CD14-positive monocyte (primary cell): ENCODE results near the gene PRICKLE4. TPM values are rescaled to one million over a fixed set of nuclear protein-coding genes. Genes with fewer than 3 reads are reported as not detected.
A peak's percentile ranks its signal among the peaks of the same experiment; 100 is the strongest.

Experiments used
- DNase-seq, 3 donors: peaks; one replicate each; pipeline ENCODE4 v3.0.0-alpha.2; 2011 to 2022
- H2AFZ ChIP-seq: 2 replicates; pipeline ENCODE4 v1.6.0; 2012; ENCODE audit warnings: mild to moderate bottlenecking, low read depth, low read length, inconsistent platforms; ENCODE audit not compliant: insufficient read depth, poor library complexity, severe bottlenecking
- H3K27ac ChIP-seq, 2 donors: 1 replicate in 1 of 2; 2 replicates in 1 of 2; pipeline ENCODE4 v1.5.1; 2012 to 2013; ENCODE audit warnings: low read length in 2 of 2, control low read depth in 1 of 2, inconsistent platforms in 1 of 2, low read depth in 1 of 2, mild to moderate bottlenecking in 1 of 2
- H3K27me3 ChIP-seq, 2 donors: one replicate each; pipeline versions ENCODE4 v1.6.0 to v1.6.1; 2011 to 2013; ENCODE audit warnings: low read length in 2 of 2; ENCODE audit not compliant: control insufficient read depth in 2 of 2, insufficient read depth in 2 of 2
- H3K36me3 ChIP-seq, 2 donors: replicated peaks in 1 of 2; 1 replicate in 1 of 2; 2 replicates in 1 of 2; pipeline versions ENCODE4 v1.5.1 to v1.6.1; 2012 to 2013; ENCODE audit warnings: low read length in 2 of 2, control low read depth in 1 of 2, inconsistent platforms in 1 of 2, mild to moderate bottlenecking in 1 of 2; ENCODE audit not compliant: insufficient read depth in 2 of 2, control insufficient read depth in 1 of 2
- H3K4me1 ChIP-seq, 2 donors: 1 replicate in 1 of 2; 2 replicates in 1 of 2; pipeline versions ENCODE4 v1.5.1 to v1.6.1; 2012 to 2013; ENCODE audit warnings: low read length in 2 of 2, control low read depth in 1 of 2, inconsistent platforms in 1 of 2, mild to moderate bottlenecking in 1 of 2, moderate library complexity in 1 of 2; ENCODE audit not compliant: insufficient read depth in 2 of 2, control insufficient read depth in 1 of 2
- H3K4me2 ChIP-seq: replicated peaks from 2 replicates; pipeline ENCODE3; 2012; ENCODE audit warnings: low read length, moderate library complexity, mild to moderate bottlenecking; ENCODE audit not compliant: poor library complexity, severe bottlenecking; ENCODE audit errors: extremely low read depth
- H3K4me3 ChIP-seq, 3 experiments: fragments of 200-600 bp in 1 of 3; sonication (generic) in 1 of 3; replicated peaks in 1 of 3; 1 replicate in 2 of 3; 2 replicates in 1 of 3; pipeline ENCODE4 v1.5.1; 2011 to 2013; ENCODE audit warnings: low read length in 3 of 3, mild to moderate bottlenecking in 3 of 3, control low read depth in 2 of 3, low read depth in 2 of 3, inconsistent platforms in 1 of 3, moderate library complexity in 1 of 3
- H3K79me2 ChIP-seq: 2 replicates; pipeline ENCODE4 v1.6.0; 2012; ENCODE audit warnings: mild to moderate bottlenecking, control low read depth, inconsistent platforms, low read length, moderate library complexity; ENCODE audit not compliant: insufficient read depth
- H3K9ac ChIP-seq: 2 replicates; pipeline ENCODE4 v1.6.0; 2017; ENCODE audit warnings: low read length, mild to moderate bottlenecking; ENCODE audit not compliant: insufficient read depth, poor library complexity, severe bottlenecking
- H3K9me3 ChIP-seq, 2 donors: replicated peaks in 1 of 2; 1 replicate in 1 of 2; 2 replicates in 1 of 2; pipeline versions ENCODE4 v1.5.1 to v1.6.1; 2012 to 2013; ENCODE audit warnings: low read length in 2 of 2, control low read depth in 1 of 2; ENCODE audit not compliant: control insufficient read depth in 1 of 2, insufficient read depth in 1 of 2
- H4K20me1 ChIP-seq: 2 replicates; pipeline ENCODE4 v1.6.0; 2012; ENCODE audit warnings: mild to moderate bottlenecking, low read length, control low read depth, moderate library complexity; ENCODE audit not compliant: insufficient read depth
- H3K27ac Mint-ChIP-seq, 7 donors: one replicate each; pipeline ENCODE4 v1.8.0; 2020; ENCODE audit warnings: mild to moderate bottlenecking in 7 of 7, mixed read lengths in 7 of 7, moderate library complexity in 6 of 7, inconsistent platforms in 2 of 7
- H3K27me3 Mint-ChIP-seq, 3 donors: one replicate each; pipeline ENCODE4 v1.8.0; 2021 to 2022; ENCODE audit warnings: low read depth in 3 of 3, mild to moderate bottlenecking in 3 of 3, mixed read lengths in 3 of 3, moderate library complexity in 3 of 3, inconsistent platforms in 1 of 3
- H3K36me3 Mint-ChIP-seq, 2 donors: one replicate each; pipeline ENCODE4 v1.8.0; 2020; ENCODE audit warnings: mixed read lengths in 2 of 2, inconsistent platforms in 1 of 2, mild to moderate bottlenecking in 1 of 2
- H3K4me1 Mint-ChIP-seq: one replicate; pipeline ENCODE4 v1.8.0; 2020; ENCODE audit warnings: mild to moderate bottlenecking, mixed read lengths
- H3K4me3 Mint-ChIP-seq, 2 donors: one replicate each; pipeline ENCODE4 v1.8.0; 2020; ENCODE audit warnings: mild to moderate bottlenecking in 2 of 2, mixed read lengths in 2 of 2, moderate library complexity in 1 of 2
- H3K9me3 Mint-ChIP-seq, 7 donors: one replicate each; pipeline ENCODE4 v1.8.0; 2020 to 2022; ENCODE audit warnings: mixed read lengths in 7 of 7, mild to moderate bottlenecking in 6 of 7, moderate library complexity in 6 of 7, inconsistent platforms in 2 of 7
- CTCF ChIP-seq: fragments of 200-600 bp; IDR thresholded peaks from one replicate; pipeline ENCODE4 v1.8.0; 2022; ENCODE audit warnings: antibody characterized with exemption, mild to moderate bottlenecking
- WGBS: methylation state at CpG from one replicate; pipeline ENCODE4 v1.1.5; 2013; ENCODE audit warnings: missing lambda C conversion rate; ENCODE audit not compliant: insufficient coverage; 5-methylcytosine and 5-hydroxymethylcytosine counted together
- intact Hi-C, 2 donors: fragments of 100-400 bp; cut with micrococcal nuclease; formaldehyde crosslinking; loops; one replicate each; pipeline versions ENCODE4 v1.15.0 to v1.15.1; 2023
- polyA plus RNA-seq, 3 donors: library from polyadenylated mRNA; depleted of rRNA in 1 of 3; unstranded in 2 of 3; stranded (reverse) in 1 of 3; fragments of 300-500 nt in 2 of 3; fragments of >200 nt in 1 of 3; fragmentation: Illumina TruSeq in 2 of 3; gene quantifications; 1 replicate in 2 of 3; 2 replicates in 1 of 3; pipeline ENCODE4 v1.2.3, GENCODE V29; 2012 to 2021

PRICKLE4 gene
- polyA plus RNA-seq, 3 donors: 0.88 TPM; not detected in 2

- H3K9me3 Mint-ChIP-seq: no peaks in the 10 kb centered on the region
- no peak overlapping the region for H3K4me2 ChIP-seq
- H2AFZ ChIP-seq: no peak overlapping the region
- no peak overlapping the region for H3K27ac ChIP-seq
- WGBS: 100% methylated on average over 2 of the region's 3 CpGs
- peaks cover 31 to 37% of the 10 kb centered on the region in 2 donors for H3K4me1 ChIP-seq
- peaks cover 42 to 57% of the 10 kb centered on the region in 2 donors for H3K36me3 ChIP-seq
- peak overlapping the region in 2 of 7 donors; percentile 8 to 30 for H3K27ac Mint-ChIP-seq
- H3K27me3 Mint-ChIP-seq: no peaks in the 10 kb centered on the region
- intact Hi-C loops: loop anchor here (5.0 to 10.0 kb wide), 3 partner anchors 68 to 170 kb away; no protein-coding TSS in a partner anchor
- no peak for DNase-seq
- H3K4me3 Mint-ChIP-seq: no peak overlapping the region
- H3K36me3 Mint-ChIP-seq: peaks cover 49 to 68% of the 10 kb centered on the region in 2 donors
- no peaks in the 10 kb centered on the region for H3K27me3 ChIP-seq
- no peak overlapping the region for H3K4me3 ChIP-seq
- H4K20me1 ChIP-seq: no peaks in the 10 kb centered on the region
- peaks cover 7% of the 10 kb centered on the region for H3K79me2 ChIP-seq
- TF ChIP-seq CTCF: no peak
- no peaks in the 10 kb centered on the region for H3K9me3 ChIP-seq
- no peak overlapping the region for H3K9ac ChIP-seq
- H3K4me1 Mint-ChIP-seq: peaks cover 30% of the 10 kb centered on the region
These were observed 5.7 kb upstream of the PRICKLE4 start for GRCh38 chr6:41774841-41775240.

- Mint-ChIP-seq H3K27me3 (no peaks in the 10 kb centered on the region), H3K4me3 (no peak overlapping the region), H3K36me3 (peaks cover 44 to 62% of the 10 kb centered on the region in 2 donors), H3K27ac (no peak overlapping the region), H3K9me3 (no peaks in the 10 kb centered on the region), H3K4me1 (peaks cover 31% of the 10 kb centered on the region)
- WGBS: no CpG with 5 or more reads among the region's 13 CpGs
- Histone ChIP-seq H3K9ac (no peak overlapping the region), H3K36me3 (peaks cover 39 to 54% of the 10 kb centered on the region in 2 donors), H2AFZ (no peak overlapping the region), H3K4me1 (peaks cover 31 to 41% of the 10 kb centered on the region in 2 donors), H3K9me3 (no peaks in the 10 kb centered on the region), H3K27ac (no peak overlapping the region), H3K4me3 (no peak overlapping the region), H3K4me2 (no peak overlapping the region), H3K27me3 (no peaks in the 10 kb centered on the region), H3K79me2 (peaks cover 7% of the 10 kb centered on the region), H4K20me1 (no peaks in the 10 kb centered on the region)
- intact Hi-C loops: loop anchor here (5.0 to 10.0 kb wide), 3 partner anchors 68 to 171 kb away; no protein-coding TSS in a partner anchor
- DNase-seq: no peak
- TF ChIP-seq CTCF: no peak
These were observed 5.2 kb upstream of the PRICKLE4 start for GRCh38 chr6:41775293-41775882.
